GM12801 (cell line): ENCODE results near the gene SCP2.

Source experiments
- TF ChIP-seq, protein P1 (sequence below): IDR thresholded peaks from one replicate; pipeline ENCODE4 v1.5.1; 2011; ENCODE audit warnings: control low read depth; ENCODE audit not compliant: insufficient read length; ENCODE audit errors: extremely low read depth

The SCP2 gene

DNA sequence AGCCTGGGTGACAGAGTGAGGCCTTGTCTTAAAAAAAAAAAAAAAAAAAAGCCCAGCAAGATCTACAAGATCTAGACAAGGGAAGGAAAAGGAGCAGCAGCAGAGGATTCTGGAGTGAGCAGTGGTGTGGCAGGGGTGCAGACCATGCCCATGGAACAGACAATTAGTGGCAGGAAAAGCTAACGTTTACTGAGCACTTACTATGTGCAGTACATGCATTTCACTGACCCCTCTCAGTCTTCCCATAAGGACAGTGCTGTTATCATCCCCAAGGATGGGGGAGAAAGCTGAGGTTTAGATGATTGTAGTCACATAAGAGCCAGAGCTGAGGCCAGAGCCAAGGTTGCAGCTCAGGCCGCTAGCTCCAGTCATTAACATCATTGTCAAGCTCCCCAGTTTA is 140.8 kb downstream of the SCP2 start:
- TF ChIP-seq, protein P1, sequence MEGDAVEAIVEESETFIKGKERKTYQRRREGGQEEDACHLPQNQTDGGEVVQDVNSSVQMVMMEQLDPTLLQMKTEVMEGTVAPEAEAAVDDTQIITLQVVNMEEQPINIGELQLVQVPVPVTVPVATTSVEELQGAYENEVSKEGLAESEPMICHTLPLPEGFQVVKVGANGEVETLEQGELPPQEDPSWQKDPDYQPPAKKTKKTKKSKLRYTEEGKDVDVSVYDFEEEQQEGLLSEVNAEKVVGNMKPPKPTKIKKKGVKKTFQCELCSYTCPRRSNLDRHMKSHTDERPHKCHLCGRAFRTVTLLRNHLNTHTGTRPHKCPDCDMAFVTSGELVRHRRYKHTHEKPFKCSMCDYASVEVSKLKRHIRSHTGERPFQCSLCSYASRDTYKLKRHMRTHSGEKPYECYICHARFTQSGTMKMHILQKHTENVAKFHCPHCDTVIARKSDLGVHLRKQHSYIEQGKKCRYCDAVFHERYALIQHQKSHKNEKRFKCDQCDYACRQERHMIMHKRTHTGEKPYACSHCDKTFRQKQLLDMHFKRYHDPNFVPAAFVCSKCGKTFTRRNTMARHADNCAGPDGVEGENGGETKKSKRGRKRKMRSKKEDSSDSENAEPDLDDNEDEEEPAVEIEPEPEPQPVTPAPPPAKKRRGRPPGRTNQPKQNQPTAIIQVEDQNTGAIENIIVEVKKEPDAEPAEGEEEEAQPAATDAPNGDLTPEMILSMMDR, result no peak

DNA sequence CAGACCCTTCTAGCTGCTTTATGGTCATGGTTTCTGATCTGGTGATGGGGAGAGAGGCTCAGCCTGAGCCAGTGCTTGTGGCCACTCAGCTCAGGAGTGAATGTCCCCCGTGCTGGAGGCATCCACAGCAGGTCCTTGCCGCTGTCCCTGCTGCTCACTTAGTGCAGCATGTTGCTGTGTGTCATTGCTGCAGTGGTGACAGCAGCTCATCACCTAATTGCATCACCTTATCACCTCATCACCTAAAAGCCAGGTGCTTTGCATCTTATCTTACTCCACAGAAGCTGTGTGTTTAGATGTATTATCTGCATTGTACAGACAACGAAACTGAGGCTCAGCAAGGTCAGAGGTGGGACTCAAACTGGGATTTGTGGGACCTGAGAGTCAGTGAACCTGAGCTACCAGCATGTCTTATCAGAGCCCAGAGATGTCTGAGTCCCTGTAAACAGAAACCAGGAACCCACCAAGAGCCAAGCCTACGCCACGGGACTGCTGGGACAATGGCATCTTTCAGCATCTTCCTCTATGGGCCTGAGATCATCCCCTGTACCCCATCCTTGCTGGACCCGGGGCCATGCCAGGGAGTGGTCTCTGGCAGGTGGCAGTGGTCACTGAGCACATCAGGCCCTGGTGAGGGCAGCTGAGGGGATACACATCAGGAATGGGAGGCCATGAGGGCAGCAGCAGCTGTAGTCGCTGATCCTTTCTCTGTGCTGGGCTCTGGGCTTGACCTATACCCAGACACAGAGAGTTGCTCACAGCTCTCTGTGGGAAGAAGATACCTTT is 141.4 kb downstream of the SCP2 start:
- TF ChIP-seq, protein P1, result no peak

DNA sequence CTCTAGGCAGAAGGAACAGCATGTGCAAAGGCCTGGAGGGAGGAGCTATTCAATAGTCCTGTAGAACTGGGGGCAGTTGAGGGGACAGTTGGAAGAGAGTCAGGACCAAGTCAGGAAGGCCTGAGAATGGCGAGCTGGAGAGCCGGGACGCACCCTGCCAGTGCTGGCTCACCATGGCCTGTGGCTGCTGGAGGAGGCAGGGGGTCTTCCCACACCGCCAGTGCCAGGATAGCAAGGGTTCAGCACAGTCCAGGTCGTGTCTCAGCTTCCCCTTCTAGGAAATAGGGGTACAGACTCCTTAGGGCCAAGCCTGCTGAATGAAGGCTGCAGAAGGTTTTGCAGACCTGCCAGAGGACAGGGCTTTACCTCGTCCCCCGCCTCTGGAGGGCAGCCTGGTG is 142.2 kb downstream of the SCP2 start:
- TF ChIP-seq, protein P1, result no peak

DNA sequence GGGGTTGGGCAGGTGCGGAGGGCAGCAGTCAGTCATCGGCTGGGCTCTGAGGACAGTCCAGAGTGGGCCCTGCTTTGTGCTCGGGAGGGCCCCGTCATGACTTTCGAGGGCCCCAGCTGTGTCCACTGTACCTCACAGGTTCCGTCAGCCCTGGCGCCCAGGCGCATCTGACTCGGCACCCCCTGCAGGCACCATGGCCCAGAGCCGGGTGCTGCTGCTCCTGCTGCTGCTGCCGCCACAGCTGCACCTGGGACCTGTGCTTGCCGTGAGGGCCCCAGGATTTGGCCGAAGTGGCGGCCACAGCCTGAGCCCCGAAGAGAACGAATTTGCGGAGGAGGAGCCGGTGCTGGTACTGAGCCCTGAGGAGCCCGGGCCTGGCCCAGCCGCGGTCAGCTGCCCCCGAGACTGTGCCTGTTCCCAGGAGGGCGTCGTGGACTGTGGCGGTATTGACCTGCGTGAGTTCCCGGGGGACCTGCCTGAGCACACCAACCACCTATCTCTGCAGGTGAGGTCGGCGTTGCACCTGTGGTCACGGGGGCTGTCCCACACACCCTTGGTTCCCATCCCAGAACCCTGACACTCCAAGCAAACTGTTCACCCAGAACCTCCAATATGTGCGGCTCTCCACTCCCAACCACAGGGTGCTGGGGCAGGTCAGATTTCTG is 142.7 kb downstream of the SCP2 start:
- TF ChIP-seq, protein P1, result no peak

DNA sequence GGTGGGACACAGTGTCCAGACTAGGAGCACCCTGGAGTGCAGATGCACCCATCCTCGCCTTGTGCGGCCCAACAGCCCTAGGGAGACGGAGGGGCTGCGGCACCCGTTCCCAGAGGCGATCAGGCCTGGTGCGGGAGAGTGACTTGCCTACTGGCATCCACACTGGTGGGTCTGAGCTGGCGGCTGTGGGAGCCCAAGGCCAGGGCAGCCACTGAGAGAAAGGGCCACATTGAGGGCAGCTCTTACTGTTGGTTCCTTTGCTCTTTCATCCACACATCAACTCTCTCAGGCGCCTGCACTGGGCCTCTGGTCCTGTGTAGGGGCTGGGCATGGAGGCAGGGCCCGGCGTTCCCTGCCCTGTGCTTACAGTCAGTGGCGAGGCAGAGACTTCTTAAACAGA is 143.5 kb downstream of the SCP2 start:
- TF ChIP-seq, protein P1, result no peak

DNA sequence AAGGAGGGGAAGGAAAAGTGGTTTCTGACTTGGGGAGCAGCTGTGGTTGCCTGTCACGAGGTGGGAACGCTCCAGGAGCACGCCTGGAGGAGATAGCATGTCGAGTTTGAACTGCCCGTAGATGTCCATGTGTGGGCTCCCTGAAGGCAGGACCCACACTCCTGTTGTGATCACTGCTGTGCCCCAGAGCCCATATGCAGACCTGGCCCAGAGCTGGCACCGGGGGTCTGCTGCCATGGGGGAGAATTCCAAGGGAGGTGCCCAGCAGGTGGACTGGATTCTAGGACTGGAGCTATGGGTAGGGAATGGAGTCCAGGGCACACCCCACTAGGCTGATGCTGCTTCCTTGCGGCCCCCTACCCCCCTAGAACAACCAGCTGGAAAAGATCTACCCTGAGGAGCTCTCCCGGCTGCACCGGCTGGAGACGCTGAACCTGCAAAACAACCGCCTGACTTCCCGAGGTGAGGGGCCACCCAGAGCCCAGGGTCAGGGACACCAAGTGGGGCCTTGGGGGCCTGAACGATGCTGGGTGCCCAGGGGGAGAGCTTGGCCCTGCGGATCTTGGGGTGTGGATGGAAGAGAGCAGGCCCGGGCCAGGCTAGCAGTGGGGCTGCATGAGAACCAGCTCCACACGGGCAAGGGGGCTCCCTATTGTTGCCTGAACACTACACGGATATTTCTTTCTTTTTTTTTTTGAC is 144.2 kb downstream of the SCP2 start:
- TF ChIP-seq, protein P1, result no peak

DNA sequence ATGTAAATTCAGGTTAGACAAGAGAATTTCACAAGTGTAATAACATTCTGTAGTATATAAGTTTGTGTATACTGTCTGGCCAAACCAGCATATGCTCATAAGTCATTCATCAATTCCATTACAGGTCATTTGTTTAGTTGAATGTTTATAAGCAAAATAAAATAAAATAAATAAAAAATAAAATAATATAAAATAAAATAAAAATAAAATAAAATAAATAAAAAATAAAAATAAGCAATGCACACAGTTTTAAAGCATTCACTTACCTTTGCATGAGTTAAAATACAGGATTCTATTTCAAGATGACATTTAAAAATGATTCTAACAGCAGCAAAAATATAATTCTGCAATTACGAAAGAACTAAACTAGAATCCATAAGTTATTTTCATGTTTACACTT is 144.8 kb downstream of the SCP2 start:
- TF ChIP-seq, protein P1, result no peak
